RWPE2 (cell line): ENCODE measurements around the gene DUSP22.
"Not testable (repeated sequence)": the region's sequence is repeated elsewhere in the genome, so short reads cannot be mapped to it uniquely, and the experiment has no call there.

ENCODE experiments used
- ATAC-seq: fragments of 200-7000 bp; cut with Tn5 transposase; 3 replicates; pipeline ENCODE4 v1.9.1; 2021; ENCODE audit warnings: low read depth
- DNase-seq: peaks from one replicate; pipeline ENCODE4 v3.0.0-alpha.2; 2020; ENCODE audit warnings: low spot score
- H3K27ac ChIP-seq: fragments of 450-650 bp; 2 replicates; pipeline ENCODE4 v1.5.1; 2017; ENCODE audit warnings: mild to moderate bottlenecking; ENCODE audit not compliant: poor library complexity, severe bottlenecking
- H3K27me3 ChIP-seq: fragments of 250-450 bp; sonication (Bioruptor Pico); 2 replicates; pipeline ENCODE4 v1.5.1; 2021; ENCODE audit warnings: mild to moderate bottlenecking, moderate library complexity; ENCODE audit not compliant: insufficient read depth, poor library complexity, severe bottlenecking
- H3K36me3 ChIP-seq: fragments of 250-450 bp; sonication (Bioruptor Pico); 2 replicates; pipeline ENCODE4 v1.5.1; 2020; ENCODE audit warnings: low read depth, mild to moderate bottlenecking, moderate library complexity
- H3K4me1 ChIP-seq: fragments of 250-450 bp; sonication (Bioruptor Pico); 2 replicates; pipeline ENCODE4 v1.5.1; 2021; ENCODE audit warnings: mild to moderate bottlenecking, moderate library complexity; ENCODE audit not compliant: insufficient read depth, poor library complexity, severe bottlenecking
- H3K4me3 ChIP-seq: fragments of 250-450 bp; sonication (Bioruptor Pico); 2 replicates; pipeline ENCODE4 v1.5.1; 2021; ENCODE audit warnings: mild to moderate bottlenecking, moderate library complexity; ENCODE audit not compliant: severe bottlenecking
- H3K9me3 ChIP-seq: fragments of 250-450 bp; sonication (Bioruptor Pico); 2 replicates; pipeline ENCODE4 v1.5.1; 2021; ENCODE audit warnings: mild to moderate bottlenecking, moderate library complexity; ENCODE audit not compliant: severe bottlenecking
- CTCF ChIP-seq: fragments of 450-650 bp; IDR thresholded peaks from one replicate; pipeline ENCODE4 v1.5.1; 2017; ENCODE audit warnings: mild to moderate bottlenecking, moderate library complexity; ENCODE audit not compliant: poor library complexity, severe bottlenecking

DUSP22 gene

GRCh38 chr6:374956-375355 lies 82.7 kb downstream of the DUSP22 start:
- no peak for DNase-seq
- no peak for TF ChIP-seq CTCF

GRCh38 chr6:376827-377640 lies 84.7 kb downstream of the DUSP22 start:
- Histone ChIP-seq H3K9me3 (peaks cover 5% of the 10 kb centered on the region), H3K4me3 (no peak overlapping the region), H3K4me1 (no peaks in the 10 kb centered on the region), H3K27me3 (peaks cover 25% of the 10 kb centered on the region), H3K27ac (no peak overlapping the region), H3K36me3 (no peaks in the 10 kb centered on the region)
- DNase-seq, result peak; percentile 38
- TF ChIP-seq CTCF, result no peak
- ATAC-seq, result no peak

More at GRCh38 chr6:374956-375355, 82.7 kb downstream of the DUSP22 start:
- Histone ChIP-seq H3K9me3 (peaks cover 5% of the 10 kb centered on the region), H3K4me3 (no peak overlapping the region), H3K27me3 (peaks cover 25% of the 10 kb centered on the region), H3K27ac (no peak overlapping the region), H3K4me1 (no peaks in the 10 kb centered on the region), H3K36me3 (no peaks in the 10 kb centered on the region)
- ATAC-seq, result no peak

GRCh38 chr6:377641-378020 lies 85.3 kb downstream of the DUSP22 start:
- ATAC-seq, H3K4me1 ChIP-seq, H3K36me3 ChIP-seq, H3K4me3 ChIP-seq, DNase-seq, H3K9me3 ChIP-seq, H3K27ac ChIP-seq: not testable (repeated sequence)
- peaks cover 22% of the 10 kb centered on the region for H3K27me3 ChIP-seq

GRCh38 chr6:378090-378957 lies 86.0 kb downstream of the DUSP22 start:
- no peak overlapping the region for H3K27ac ChIP-seq
- H3K4me3 ChIP-seq, result no peak overlapping the region
- ATAC-seq (no peak), DNase-seq (peak; percentile 64)
- peaks cover 15% of the 10 kb centered on the region for H3K27me3 ChIP-seq
- peaks cover 5% of the 10 kb centered on the region for H3K9me3 ChIP-seq
- TF ChIP-seq CTCF, result no peak
- no peaks in the 10 kb centered on the region for H3K4me1 ChIP-seq
- H3K36me3 ChIP-seq, result no peaks in the 10 kb centered on the region

GRCh38 chr6:378958-379409 lies 86.7 kb downstream of the DUSP22 start:
- no peak for ATAC-seq
- Histone ChIP-seq H3K4me1 (no peaks in the 10 kb centered on the region), H3K27me3 (peaks cover 10% of the 10 kb centered on the region), H3K27ac (no peak overlapping the region), H3K4me3 (no peak overlapping the region), H3K9me3 (peaks cover 5% of the 10 kb centered on the region), H3K36me3 (no peaks in the 10 kb centered on the region)
- DNase-seq, result no peak
- TF ChIP-seq CTCF, result no peak
